GM12878 (cell line): ENCODE results near the gene SYPL1. TPM values are rescaled to one million over a fixed set of nuclear protein-coding genes. Genes with fewer than 3 reads are reported as not detected.

Experiments used
- ATAC-seq: fragments of 200-7000 bp; cut with Tn5 transposase; 3 replicates; pipeline ENCODE4 v1.9.1; 2020; ENCODE audit warnings: mild to moderate bottlenecking, moderate library complexity
- BruUV-seq: library from RNA; stranded (reverse); fragments of 400-500 nt; replicated peaks from 2 replicates; lab custom pipeline; 2021; lab: Mats Ljungman, UMichigan
- CTCF ChIA-PET: fragments of 300-600 bp; sonication (Branson Sonifier 250); formaldehyde crosslinking; extraction: SDS; loops from one replicate; lab custom pipeline; 2021; ENCODE audit warnings: inconsistent platforms; lab: Yijun Ruan, JAX
- POLR2A ChIA-PET: fragments of 350-600 bp; formaldehyde crosslinking; extraction: SDS; loops from one replicate; lab custom pipeline; 2021; ENCODE audit warnings: inconsistent platforms; lab: Charles Lee
- RAD21 ChIA-PET: fragments of 300-600 bp; sonication (Branson Sonifier 250); formaldehyde crosslinking; loops from one replicate; lab custom pipeline; 2023; ENCODE audit warnings: antibody characterized with exemption; ENCODE audit not compliant: unreplicated experiment; lab: Charles Lee
- SMC1A ChIA-PET: fragments of 300-600 bp; sonication (Branson Sonifier 250); formaldehyde crosslinking; loops from one replicate; lab custom pipeline; 2023; ENCODE audit not compliant: unreplicated experiment, uncharacterized antibody; lab: Charles Lee
- DNase-seq: peaks from one replicate; pipeline ENCODE4 v3.0.0-alpha.2; 2011; ENCODE audit warnings: low read depth, low spot score
- FAIRE-seq: peaks from 3 replicates; lab custom pipeline; 2011; peaks lifted over from hg19 to GRCh38; lab: Jason Lieb, UNC
- H2AFZ ChIP-seq: 2 replicates; pipeline ENCODE4 v1.6.0; 2011; ENCODE audit warnings: low read depth, low read length, control low read depth; ENCODE audit not compliant: control insufficient read depth
- H3K27ac ChIP-seq: 2 replicates; pipeline ENCODE4 v1.5.1; 2011; ENCODE audit warnings: control low read depth; ENCODE audit not compliant: control insufficient read depth, insufficient read depth
- H3K27me3 ChIP-seq, 2 experiments: replicated peaks in 1 of 2; 2 replicates each; pipeline versions ENCODE4 v1.6.0 to v1.6.1; 2011; ENCODE audit warnings: low read length in 1 of 2; ENCODE audit not compliant: control insufficient read depth in 2 of 2, insufficient read depth in 2 of 2
- H3K36me3 ChIP-seq, 2 experiments: 2 replicates each; pipeline ENCODE4 v1.5.1; 2011; ENCODE audit warnings: low read length in 1 of 2; ENCODE audit not compliant: control insufficient read depth in 2 of 2, insufficient read depth in 2 of 2
- H3K4me1 ChIP-seq: 2 replicates; pipeline ENCODE4 v1.6.1; 2011; ENCODE audit warnings: mild to moderate bottlenecking, low read length, moderate library complexity, mixed read lengths; ENCODE audit not compliant: control insufficient read depth, insufficient read depth
- H3K4me2 ChIP-seq: 2 replicates; pipeline ENCODE4 v1.6.0; 2011; ENCODE audit warnings: control low read depth; ENCODE audit not compliant: control insufficient read depth, insufficient read depth
- H3K4me3 ChIP-seq: fragments of 200-600 bp; sonication (generic); 2 replicates; pipeline ENCODE4 v1.5.1; 2016
- H3K79me2 ChIP-seq: 2 replicates; pipeline ENCODE4 v1.6.0; 2011; ENCODE audit warnings: low read length; ENCODE audit not compliant: control insufficient read depth, insufficient read depth
- H3K9ac ChIP-seq: 2 replicates; pipeline ENCODE4 v1.8.0; 2011; ENCODE audit warnings: low read length, control low read depth, mixed read lengths; ENCODE audit not compliant: control insufficient read depth, insufficient read depth
- H3K9me3 ChIP-seq: replicated peaks from 3 replicates; pipeline ENCODE4 v1.5.1; 2011; ENCODE audit warnings: mild to moderate bottlenecking, low read length; ENCODE audit not compliant: control insufficient read depth, insufficient read depth
- H4K20me1 ChIP-seq: 2 replicates; pipeline ENCODE4 v1.6.0; 2011; ENCODE audit not compliant: control insufficient read depth, insufficient read depth
- ATF7 ChIP-seq: fragments of 450-650 bp; IDR thresholded peaks from 2 replicates; pipeline ENCODE4 v1.6.1; 2016; ENCODE audit warnings: low read depth, mild to moderate bottlenecking
- CBFB ChIP-seq: IDR thresholded peaks from 2 replicates; pipeline ENCODE4 v1.6.1; 2016; ENCODE audit warnings: antibody characterized with exemption, low read depth
- CEBPZ ChIP-seq: fragments of 150-350 bp; IDR thresholded peaks from 2 replicates; pipeline ENCODE4 v1.6.1; 2016; ENCODE audit warnings: low read depth, low read length
- CHD2 ChIP-seq: IDR thresholded peaks from 2 replicates; pipeline ENCODE4 v1.6.1; 2011; ENCODE audit warnings: low read depth, low read length, improper control_type of control experiment, borderline replicate concordance
- E2F8 ChIP-seq: fragments of 450-650 bp; IDR thresholded peaks from 2 replicates; pipeline ENCODE4 v1.6.1; 2018; ENCODE audit warnings: mild to moderate bottlenecking, low read depth, moderate library complexity; ENCODE audit not compliant: partially characterized antibody
- KDM1A ChIP-seq: fragments of 200-600 bp; sonication (generic); IDR thresholded peaks from 2 replicates; pipeline ENCODE4 v1.6.1; 2016; ENCODE audit warnings: borderline replicate concordance
- PML ChIP-seq: IDR thresholded peaks from 2 replicates; pipeline ENCODE4 v1.6.1; 2012; ENCODE audit warnings: low read length, inconsistent platforms
- SMAD1 ChIP-seq: fragments of 450-650 bp; IDR thresholded peaks from 2 replicates; pipeline ENCODE4 v1.6.1; 2018; ENCODE audit warnings: mild to moderate bottlenecking, low read depth; ENCODE audit not compliant: partially characterized antibody
- SREBF2 ChIP-seq: IDR thresholded peaks from 2 replicates; pipeline ENCODE4 v1.6.1; 2012; ENCODE audit warnings: mild to moderate bottlenecking, low read length
- SUPT20H ChIP-seq: IDR thresholded peaks from 2 replicates; pipeline ENCODE4 v1.6.1; 2011; ENCODE audit warnings: low read depth, mild to moderate bottlenecking, low read length, moderate library complexity, borderline replicate concordance; ENCODE audit not compliant: control insufficient read depth
- TCF3 ChIP-seq: IDR thresholded peaks from 2 replicates; pipeline ENCODE4 v1.6.1; 2012; ENCODE audit warnings: low read depth, mild to moderate bottlenecking, low read length, borderline replicate concordance; ENCODE audit not compliant: insufficient read depth
- ZBTB4 ChIP-seq: fragments of 450-650 bp; formaldehyde crosslinking; IDR thresholded peaks from 2 replicates; pipeline ENCODE4 v1.4.0; 2022; ENCODE audit warnings: mild to moderate bottlenecking, moderate library complexity
- WGBS: methylation state at CpG from one replicate; pipeline ENCODE4 v1.1.6; 2016; ENCODE audit warnings: low lambda C conversion rate; ENCODE audit not compliant: insufficient replicate concordance, insufficient coverage; ENCODE audit errors: missing lambda C conversion rate; 5-methylcytosine and 5-hydroxymethylcytosine counted together
- in situ Hi-C: fragments of 300-500 bp; cut with MboI; formaldehyde crosslinking; loops from 9 replicates; pipeline ENCODE4 v1.14.3; 2018; ENCODE audit warnings: mixed read lengths
- intact Hi-C: fragments of 100-400 bp; cut with micrococcal nuclease; formaldehyde crosslinking; loops from one replicate; pipeline ENCODE4 v1.14.2; 2022; ENCODE audit not compliant: unreplicated experiment
- polyA plus RNA-seq, 11 experiments: library from polyadenylated mRNA; depleted of rRNA in 4 of 11; unstranded in 6 of 11; stranded (reverse) in 5 of 11; fragments of >200 nt; fragmentation: Nextera tagmentation in 4 of 11; fragmentation: Illumina TruSeq in 1 of 11; extraction: Ambion mirVana in 4 of 11; extraction: Trizol in 1 of 11; gene quantifications; 1 replicate in 1 of 11; 2 replicates in 10 of 11; pipeline versions ENCODE4 v1.2.1 to v1.2.3, GENCODE V29; 2011 to 2016; ENCODE audit warnings: inconsistent platforms in 2 of 11, missing spikeins in 2 of 11, low read depth in 1 of 11
- total RNA-seq, 4 experiments: library from RNA; depleted of rRNA in 3 of 4; stranded (reverse); fragments of >200 nt in 3 of 4; fragmentation: Illumina TruSeq in 1 of 4; extraction: Trizol in 1 of 4; gene quantifications; 2 replicates each; pipeline versions ENCODE4 v1.2.1 to v1.2.3, GENCODE V29; 2013 to 2021
- TF ChIP-seq, protein P1 (sequence below): fragments of 450-650 bp; IDR thresholded peaks from 2 replicates; pipeline ENCODE4 v1.6.1; 2017; ENCODE audit warnings: low read depth, mild to moderate bottlenecking, moderate library complexity

The SYPL1 gene
- total and polyA plus RNA-seq, 10 of the 15 experiments (the other 5 are each of a cell fraction or from before 2014, with no cell fraction given): 34.5 to 177 (median 87.3) TPM

- WGBS: 73% methylated on average over 1 of the region's 1 CpG
- TF ChIP-seq CHD2 (no peak), SREBF2 (no peak), KDM1A (no peak), ATF7 (no peak), TCF3 (no peak), CBFB (no peak), ZBTB4 (CRISPR knock-in tag) (no peak), PML (no peak), E2F8 (no peak), SUPT20H (no peak), CEBPZ (no peak), SMAD1 (no peak)
- TF ChIP-seq, protein P1, sequence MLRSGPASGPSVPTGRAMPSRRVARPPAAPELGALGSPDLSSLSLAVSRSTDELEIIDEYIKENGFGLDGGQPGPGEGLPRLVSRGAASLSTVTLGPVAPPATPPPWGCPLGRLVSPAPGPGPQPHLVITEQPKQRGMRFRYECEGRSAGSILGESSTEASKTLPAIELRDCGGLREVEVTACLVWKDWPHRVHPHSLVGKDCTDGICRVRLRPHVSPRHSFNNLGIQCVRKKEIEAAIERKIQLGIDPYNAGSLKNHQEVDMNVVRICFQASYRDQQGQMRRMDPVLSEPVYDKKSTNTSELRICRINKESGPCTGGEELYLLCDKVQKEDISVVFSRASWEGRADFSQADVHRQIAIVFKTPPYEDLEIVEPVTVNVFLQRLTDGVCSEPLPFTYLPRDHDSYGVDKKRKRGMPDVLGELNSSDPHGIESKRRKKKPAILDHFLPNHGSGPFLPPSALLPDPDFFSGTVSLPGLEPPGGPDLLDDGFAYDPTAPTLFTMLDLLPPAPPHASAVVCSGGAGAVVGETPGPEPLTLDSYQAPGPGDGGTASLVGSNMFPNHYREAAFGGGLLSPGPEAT: no peak
Observed at GRCh38 chr7:106124186-106124585, 12.1 kb upstream of the SYPL1 start.

More at GRCh38 chr7:106124186-106124585, 12.1 kb upstream of the SYPL1 start:
- Histone ChIP-seq H3K4me2 (no peak overlapping the region), H3K9ac (no peak overlapping the region), H3K27ac (no peak overlapping the region), H3K79me2 (no peaks in the 10 kb centered on the region), H4K20me1 (no peaks in the 10 kb centered on the region), H3K36me3 (no peaks in the 10 kb centered on the region), H2AFZ (no peak overlapping the region), H3K4me3 (no peak overlapping the region), H3K4me1 (no peaks in the 10 kb centered on the region), H3K9me3 (no peaks in the 10 kb centered on the region), H3K27me3 (peaks cover 0 to under 1% of the 10 kb centered on the region in 2 experiments; a peak in 2 of 4 replicates)
- CTCF ChIA-PET: no interaction called here
- DNase-seq: no peak
- BruUV-seq: no TSS peak
- RAD21 ChIA-PET: no interaction called here
- in situ Hi-C loops: no loop called here
- SMC1A ChIA-PET: interaction anchor here (0.5 to 2.6 kb wide), 2 partner anchors 7 to 112 kb away, joined by 3 to 8 read pairs; no protein-coding TSS in a partner anchor
- no peak for FAIRE-seq
- POLR2A ChIA-PET: no interaction called here
- ATAC-seq: no peak
- intact Hi-C loops: no loop called here
